ENCODE results near the gene SYT1. TPM values are rescaled to one million over a fixed set of nuclear protein-coding genes. Genes with fewer than 3 reads are reported as not detected.

Gene SYT1
- total and polyA plus RNA-seq, 2 donors (not counting 3 experiments of a cell fraction or from before 2014, with no cell fraction given) = 3.2 to 15.3 TPM

GRCh38 chr12:79238246-79238645 lies 373.7 kb downstream of the SYT1 start:
- intact Hi-C loops (cut with micrococcal nuclease) = no loop called here
- POLR2A ChIA-PET = no interaction called here
- Histone ChIP-seq H3K36me3 (ENCODE audit: control insufficient read depth in 2 of 2, extremely low read depth in 1 of 2, insufficient read depth in 2 of 2, low read length in 2 of 2) (no peaks in the 10 kb centered on the region), H3K79me2 (ENCODE audit: control insufficient read depth, insufficient read depth, low read length) (no peaks in the 10 kb centered on the region), H3K4me3 (replicated peaks in 1 of 3; ENCODE audit: insufficient read depth in 1 of 3, low read depth in 1 of 3, low read length in 3 of 3) (no peak overlapping the region), H3K4me1 (ENCODE audit: control insufficient read depth, extremely low read depth, insufficient read depth, low read length) (no peaks in the 10 kb centered on the region), H3K9ac (replicated peaks; ENCODE audit: extremely low read depth, insufficient read depth, low read length) (no peak overlapping the region), H3K9me3 (replicated peaks; ENCODE audit: control insufficient read depth, insufficient read depth, low read length) (no peaks in the 10 kb centered on the region), H2AFZ (ENCODE audit: low read depth, low read length) (no peak overlapping the region), H3K27me3 (ENCODE audit: control insufficient read depth in 2 of 2, insufficient read depth in 2 of 2, low read length in 2 of 2) (no peaks in the 10 kb centered on the region), H3K27ac (ENCODE audit: insufficient read depth, low read depth, low read length) (no peak overlapping the region), H3K4me2 (ENCODE audit: insufficient read depth, low read length) (no peak overlapping the region), H3K9me1 (replicated peaks; ENCODE audit: control insufficient read depth, extremely low read depth, insufficient read depth, low read length) (no peaks in the 10 kb centered on the region), H4K20me1 (replicated peaks; ENCODE audit: control insufficient read depth, extremely low read depth, insufficient read depth, low read length) (no peaks in the 10 kb centered on the region)
- TF ChIP-seq, protein P1, sequence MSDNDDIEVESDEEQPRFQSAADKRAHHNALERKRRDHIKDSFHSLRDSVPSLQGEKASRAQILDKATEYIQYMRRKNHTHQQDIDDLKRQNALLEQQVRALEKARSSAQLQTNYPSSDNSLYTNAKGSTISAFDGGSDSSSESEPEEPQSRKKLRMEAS (IDR thresholded peaks at IDR 0.05; ENCODE audit: insufficient read depth, insufficient read length) = no peak
- TF ChIP-seq MYC (IDR thresholded peaks at IDR 0.05; ENCODE audit: low read depth, low read length) (no peak), FOS (IDR thresholded peaks at IDR 0.05; ENCODE audit: borderline replicate concordance, insufficient read depth, low read length) (no peak), JUN (IDR thresholded peaks at IDR 0.05; ENCODE audit: borderline replicate concordance, insufficient read depth, insufficient read length, low read depth) (no peak), EZH2 (IDR thresholded peaks at IDR 0.05; ENCODE audit: borderline replicate concordance, low read depth, low read length, severe bottlenecking) (no peak), POLR2AphosphoS5 (IDR thresholded peaks at IDR 0.05; ENCODE audit: insufficient read depth, low read depth, low read length) (no peak), POLR2A (IDR thresholded peaks at IDR 0.05; ENCODE audit: low read depth, low read length) (no peak), GATA2 (IDR thresholded peaks at IDR 0.05; ENCODE audit: insufficient read depth, insufficient read length, low read depth, low read length) (no peak)
- TF ChIP-seq, protein P2, sequence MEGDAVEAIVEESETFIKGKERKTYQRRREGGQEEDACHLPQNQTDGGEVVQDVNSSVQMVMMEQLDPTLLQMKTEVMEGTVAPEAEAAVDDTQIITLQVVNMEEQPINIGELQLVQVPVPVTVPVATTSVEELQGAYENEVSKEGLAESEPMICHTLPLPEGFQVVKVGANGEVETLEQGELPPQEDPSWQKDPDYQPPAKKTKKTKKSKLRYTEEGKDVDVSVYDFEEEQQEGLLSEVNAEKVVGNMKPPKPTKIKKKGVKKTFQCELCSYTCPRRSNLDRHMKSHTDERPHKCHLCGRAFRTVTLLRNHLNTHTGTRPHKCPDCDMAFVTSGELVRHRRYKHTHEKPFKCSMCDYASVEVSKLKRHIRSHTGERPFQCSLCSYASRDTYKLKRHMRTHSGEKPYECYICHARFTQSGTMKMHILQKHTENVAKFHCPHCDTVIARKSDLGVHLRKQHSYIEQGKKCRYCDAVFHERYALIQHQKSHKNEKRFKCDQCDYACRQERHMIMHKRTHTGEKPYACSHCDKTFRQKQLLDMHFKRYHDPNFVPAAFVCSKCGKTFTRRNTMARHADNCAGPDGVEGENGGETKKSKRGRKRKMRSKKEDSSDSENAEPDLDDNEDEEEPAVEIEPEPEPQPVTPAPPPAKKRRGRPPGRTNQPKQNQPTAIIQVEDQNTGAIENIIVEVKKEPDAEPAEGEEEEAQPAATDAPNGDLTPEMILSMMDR (IDR thresholded peaks at IDR 0.05; ENCODE audit: extremely low read depth in 1 of 2, insufficient read depth in 1 of 2, low read depth in 1 of 2, low read length in 2 of 2) = no peak
- CTCF ChIA-PET = no interaction called here
- BruUV-seq (replicated peaks) = no TSS peak
- dilution Hi-C loops (cut with MboI; ENCODE audit: extremely low pct_ligation_motif_present, low sequenced_read_pairs) = no loop called here
- DNase-seq (ENCODE audit: low read depth, low spot score) = no peak
- FAIRE-seq = no peak

Measured in endothelial cell of umbilical vein (primary cell).